ENCODE results near the gene ARFGAP3.

Gene ARFGAP3

GRCh38 chr22:42816336-42816735 lies 40.7 kb downstream of the ARFGAP3 start:
- no peak for DNase-seq

- DNase-seq, result no peak
These were observed 42.5 kb downstream of the ARFGAP3 start for GRCh38 chr22:42814616-42815015.

- DNase-seq, result no peak
These were observed 42.9 kb downstream of the ARFGAP3 start for GRCh38 chr22:42814215-42814614.

GRCh38 chr22:42813501-42813900 lies 43.6 kb downstream of the ARFGAP3 start:
- no peak for DNase-seq

- peak; percentile 37 for DNase-seq
These were observed 45.6 kb downstream of the ARFGAP3 start for GRCh38 chr22:42811459-42811858.

GRCh38 chr22:42808521-42808920 lies 48.6 kb downstream of the ARFGAP3 start:
- no peak for DNase-seq

GRCh38 chr22:42807185-42807584 lies 49.9 kb downstream of the ARFGAP3 start:
- no peak for DNase-seq

GRCh38 chr22:42805998-42806830 lies 50.9 kb downstream of the ARFGAP3 start:
- no peak for DNase-seq

- DNase-seq, result no peak
These were observed 51.8 kb downstream of the ARFGAP3 start for GRCh38 chr22:42805016-42805997.

GRCh38 chr22:42803389-42803788 lies 53.7 kb downstream of the ARFGAP3 start:
- DNase-seq, result no peak

- DNase-seq, result no peak
These were observed 55.6 kb downstream of the ARFGAP3 start for GRCh38 chr22:42801252-42802080.

GRCh38 chr22:42800451-42801251 lies 56.4 kb downstream of the ARFGAP3 start:
- no peak for DNase-seq

GRCh38 chr22:42799461-42800405 lies 57.3 kb downstream of the ARFGAP3 start:
- no peak for DNase-seq

- DNase-seq, result no peak
These were observed 58.0 kb downstream of the ARFGAP3 start for GRCh38 chr22:42799061-42799460.

GRCh38 chr22:42797011-42797410 lies 60.1 kb downstream of the ARFGAP3 start:
- DNase-seq, result no peak

GRCh38 chr22:42796081-42796480 lies 61.0 kb downstream of the ARFGAP3 start:
- DNase-seq, result no peak

GRCh38 chr22:42794551-42795510 lies 62.2 kb downstream of the ARFGAP3 start:
- no peak for DNase-seq

- DNase-seq, result no peak
These were observed 63.1 kb downstream of the ARFGAP3 start for GRCh38 chr22:42793848-42794405.
